BLaER1 (cell line): ENCODE measurements around the gene PDIK1L.
"Not testable (repeated sequence)": the region's sequence is repeated elsewhere in the genome, so short reads cannot be mapped to it uniquely, and the experiment has no call there.

Source experiments
- H3K27ac ChIP-seq: shearing (Covaris generic); formaldehyde crosslinking; 2 replicates; pipeline ENCODE4 v1.8.1; 2022
- H3K27me3 ChIP-seq: shearing (Covaris generic); formaldehyde crosslinking; 2 replicates; pipeline ENCODE4 v1.8.1; 2022
- H3K36me3 ChIP-seq: shearing (Covaris generic); formaldehyde crosslinking; 2 replicates; pipeline ENCODE4 v1.8.1; 2022
- H3K4me1 ChIP-seq: shearing (Covaris generic); formaldehyde crosslinking; 2 replicates; pipeline ENCODE4 v1.8.1; 2022
- H3K4me2 ChIP-seq: shearing (Covaris generic); formaldehyde crosslinking; 2 replicates; pipeline ENCODE4 v1.8.1; 2022
- H3K4me3 ChIP-seq: shearing (Covaris generic); formaldehyde crosslinking; 2 replicates; pipeline ENCODE4 v1.8.1; 2022
- H3K9ac ChIP-seq: shearing (Covaris generic); formaldehyde crosslinking; 2 replicates; pipeline ENCODE4 v1.8.1; 2022
- H3K9me3 ChIP-seq: shearing (Covaris generic); formaldehyde crosslinking; 2 replicates; pipeline ENCODE4 v1.8.1; 2022
- H4K20me1 ChIP-seq: shearing (Covaris generic); formaldehyde crosslinking; 2 replicates; pipeline ENCODE4 v1.8.1; 2022
- Cebpa-rat ChIP-seq: shearing (Covaris generic); IDR thresholded peaks from 2 replicates; pipeline ENCODE4 v1.8.1; 2022

Gene PDIK1L

GRCh38 chr1:26089125-26089524, 22.5 kb upstream of the PDIK1L start:
- Histone ChIP-seq H3K4me3 (no peak overlapping the region), H3K27ac (no peak overlapping the region), H3K9me3 (no peaks in the 10 kb centered on the region), H3K27me3 (no peaks in the 10 kb centered on the region), H3K4me2 (no peak overlapping the region), H3K4me1 (peaks cover 22% of the 10 kb centered on the region), H3K36me3 (no peaks in the 10 kb centered on the region), H4K20me1 (no peaks in the 10 kb centered on the region), H3K9ac (no peak overlapping the region)
- no peak for TF ChIP-seq Cebpa-rat

- Histone ChIP-seq H3K36me3 (no peaks in the 10 kb centered on the region), H3K9me3 (no peaks in the 10 kb centered on the region), H3K27me3 (no peaks in the 10 kb centered on the region), H3K4me1 (peaks cover 39% of the 10 kb centered on the region), H3K27ac (no peak overlapping the region), H3K4me3 (no peak overlapping the region), H4K20me1 (no peaks in the 10 kb centered on the region), H3K9ac (no peak overlapping the region), H3K4me2 (no peak overlapping the region)
- no peak for TF ChIP-seq Cebpa-rat
Measured at GRCh38 chr1:26090893-26091292, 20.7 kb upstream of the PDIK1L start.

- Histone ChIP-seq H3K27me3 (no peaks in the 10 kb centered on the region), H3K9ac (no peak overlapping the region), H3K36me3 (no peaks in the 10 kb centered on the region), H3K4me2 (no peak overlapping the region), H4K20me1 (no peaks in the 10 kb centered on the region), H3K27ac (no peak overlapping the region), H3K4me1 (peaks cover 49% of the 10 kb centered on the region), H3K9me3 (no peaks in the 10 kb centered on the region), H3K4me3 (no peak overlapping the region)
- TF ChIP-seq Cebpa-rat: no peak
Measured at GRCh38 chr1:26092422-26092821, 19.2 kb upstream of the PDIK1L start.

- peak overlapping the region; percentile 77 for H3K4me2 ChIP-seq
Measured at GRCh38 chr1:26093569-26093968, 18.1 kb upstream of the PDIK1L start.

GRCh38 chr1:26094076-26094669, 17.5 kb upstream of the PDIK1L start:
- H4K20me1 ChIP-seq: no peaks in the 10 kb centered on the region
- peak overlapping the region; percentile 70; the same call in 1 of the 2 replicates for H3K27ac ChIP-seq
- no peaks in the 10 kb centered on the region for H3K9me3 ChIP-seq
- no peaks in the 10 kb centered on the region for H3K36me3 ChIP-seq
- peak overlapping the region; percentile 52; the same call in 1 of the 2 replicates for H3K9ac ChIP-seq
- no peak for TF ChIP-seq Cebpa-rat
- H3K27me3 ChIP-seq: no peaks in the 10 kb centered on the region
- peak overlapping the region; percentile 77 for H3K4me2 ChIP-seq
- 0 out of 2 replicates have a peak overlapping the region, but pooled peaks have one; percentile 12 for H3K4me3 ChIP-seq
- peaks cover 49% of the 10 kb centered on the region for H3K4me1 ChIP-seq

More at GRCh38 chr1:26093569-26093968, 18.1 kb upstream of the PDIK1L start:
- not testable (repeated sequence) for H3K4me3 ChIP-seq, H3K27me3 ChIP-seq, H3K27ac ChIP-seq, H3K36me3 ChIP-seq, H4K20me1 ChIP-seq, H3K9me3 ChIP-seq
- Histone ChIP-seq H3K4me1 (peaks cover 49% of the 10 kb centered on the region), H3K9ac (0 out of 2 replicates have a peak overlapping the region, but pooled peaks have one; percentile 25)

GRCh38 chr1:26094677-26095383, 16.8 kb upstream of the PDIK1L start:
- no peaks in the 10 kb centered on the region for H3K27me3 ChIP-seq
- no peaks in the 10 kb centered on the region for H3K36me3 ChIP-seq
- H3K4me2 ChIP-seq: peak overlapping the region; percentile 77
- peak overlapping the region; percentile 70 for H3K27ac ChIP-seq
- H3K4me1 ChIP-seq: peaks cover 49% of the 10 kb centered on the region
- TF ChIP-seq Cebpa-rat: no peak
- H4K20me1 ChIP-seq: no peaks in the 10 kb centered on the region
- peak overlapping the region; percentile 52; the same call in 1 of the 2 replicates for H3K9ac ChIP-seq
- no peaks in the 10 kb centered on the region for H3K9me3 ChIP-seq
- H3K4me3 ChIP-seq: 0 out of 2 replicates have a peak overlapping the region, but pooled peaks have one; percentile 12

GRCh38 chr1:26096471-26096870, 15.2 kb upstream of the PDIK1L start:
- Histone ChIP-seq H3K4me2 (peak overlapping the region; percentile 10; the same call in 1 of the 2 replicates), H3K4me1 (peaks cover 48% of the 10 kb centered on the region), H3K27me3 (no peaks in the 10 kb centered on the region), H4K20me1 (no peaks in the 10 kb centered on the region), H3K27ac (no peak overlapping the region), H3K36me3 (no peaks in the 10 kb centered on the region), H3K9me3 (no peaks in the 10 kb centered on the region), H3K4me3 (no peak overlapping the region), H3K9ac (no peak overlapping the region)
- TF ChIP-seq Cebpa-rat: no peak

GRCh38 chr1:26097696-26098095, 13.9 kb upstream of the PDIK1L start:
- H3K4me3 ChIP-seq: no peak overlapping the region
- no peak overlapping the region for H3K27ac ChIP-seq
- no peaks in the 10 kb centered on the region for H3K27me3 ChIP-seq
- no peaks in the 10 kb centered on the region for H4K20me1 ChIP-seq
- no peaks in the 10 kb centered on the region for H3K9me3 ChIP-seq
- no peak overlapping the region for H3K9ac ChIP-seq
- no peaks in the 10 kb centered on the region for H3K36me3 ChIP-seq
- H3K4me1 ChIP-seq: peaks cover 46% of the 10 kb centered on the region
- no peak for TF ChIP-seq Cebpa-rat
- H3K4me2 ChIP-seq: no peak overlapping the region

- H3K9ac ChIP-seq: no peak overlapping the region
- no peaks in the 10 kb centered on the region for H3K9me3 ChIP-seq
- no peaks in the 10 kb centered on the region for H4K20me1 ChIP-seq
- no peaks in the 10 kb centered on the region for H3K36me3 ChIP-seq
- no peak overlapping the region for H3K27ac ChIP-seq
- H3K27me3 ChIP-seq: no peaks in the 10 kb centered on the region
- no peak overlapping the region for H3K4me3 ChIP-seq
- peaks cover 50% of the 10 kb centered on the region for H3K4me1 ChIP-seq
- TF ChIP-seq Cebpa-rat: no peak
- H3K4me2 ChIP-seq: no peak overlapping the region
Measured at GRCh38 chr1:26098602-26099001, 13.0 kb upstream of the PDIK1L start.

- H4K20me1 ChIP-seq: no peaks in the 10 kb centered on the region
- H3K27ac ChIP-seq: no peak overlapping the region
- H3K4me3 ChIP-seq: no peak overlapping the region
- no peak overlapping the region for H3K4me2 ChIP-seq
- H3K9ac ChIP-seq: no peak overlapping the region
- no peak for TF ChIP-seq Cebpa-rat
- H3K9me3 ChIP-seq: no peaks in the 10 kb centered on the region
- H3K36me3 ChIP-seq: no peaks in the 10 kb centered on the region
- no peaks in the 10 kb centered on the region for H3K27me3 ChIP-seq
- peaks cover 50% of the 10 kb centered on the region for H3K4me1 ChIP-seq
Measured at GRCh38 chr1:26099780-26100179, 11.8 kb upstream of the PDIK1L start.

GRCh38 chr1:26100204-26100603, 11.4 kb upstream of the PDIK1L start:
- not testable (repeated sequence) for H3K27me3 ChIP-seq, H3K27ac ChIP-seq, H4K20me1 ChIP-seq, H3K9ac ChIP-seq, H3K4me3 ChIP-seq, H3K36me3 ChIP-seq, H3K4me2 ChIP-seq, H3K9me3 ChIP-seq
- H3K4me1 ChIP-seq: peaks cover 50% of the 10 kb centered on the region
